GM12874 (cell line): ENCODE data around the gene PUDP.

Experiments used
- CTCF ChIP-seq: IDR thresholded peaks from 2 replicates; pipeline ENCODE4 v1.5.1; 2011; ENCODE audit warnings: low read depth, mild to moderate bottlenecking, control low read depth, low read length, moderate library complexity; ENCODE audit not compliant: insufficient read depth

The PUDP gene

GRCh38 chrX:7158468-7158990, 10.6 kb upstream of the PUDP start:
- no peak for TF ChIP-seq CTCF

GRCh38 chrX:7156879-7157278, 8.9 kb upstream of the PUDP start:
- TF ChIP-seq CTCF: no peak

GRCh38 chrX:7155163-7155562, 7.2 kb upstream of the PUDP start:
- TF ChIP-seq CTCF: no peak

GRCh38 chrX:7154041-7154597, 6.2 kb upstream of the PUDP start:
- no peak for TF ChIP-seq CTCF

GRCh38 chrX:7153231-7153630, 5.3 kb upstream of the PUDP start:
- no peak for TF ChIP-seq CTCF

GRCh38 chrX:7149411-7149810, 1.5 kb upstream of the PUDP start:
- TF ChIP-seq CTCF: no peak

GRCh38 chrX:7147413-7147977, 458 bp downstream of the PUDP start, which contains the start of gene STS:
Gene STS, plus strand, starts transcription at chrX:7147712. Its CDS starts 105,488 bp downstream, at chrX:7253200.
- TF ChIP-seq CTCF: no peak
